Fibroblast of pulmonary artery (primary cell): ENCODE results near the gene AGFG1.

Source experiments
- DNase-seq: peaks from one replicate; pipeline ENCODE4 v3.0.0-alpha.2; 2010; ENCODE audit warnings: low read depth
- H3K4me3 ChIP-seq: replicated peaks from 2 replicates; pipeline ENCODE4 v1.5.1; 2011; ENCODE audit warnings: low read depth, mild to moderate bottlenecking, control low read depth, low read length, moderate library complexity
- TF ChIP-seq, protein P1 (sequence below): IDR thresholded peaks from 2 replicates; pipeline ENCODE4 v1.5.1; 2011; ENCODE audit warnings: mild to moderate bottlenecking, control low read depth, low read length, inconsistent platforms; ENCODE audit errors: missing control alignments

AGFG1 gene

DNA sequence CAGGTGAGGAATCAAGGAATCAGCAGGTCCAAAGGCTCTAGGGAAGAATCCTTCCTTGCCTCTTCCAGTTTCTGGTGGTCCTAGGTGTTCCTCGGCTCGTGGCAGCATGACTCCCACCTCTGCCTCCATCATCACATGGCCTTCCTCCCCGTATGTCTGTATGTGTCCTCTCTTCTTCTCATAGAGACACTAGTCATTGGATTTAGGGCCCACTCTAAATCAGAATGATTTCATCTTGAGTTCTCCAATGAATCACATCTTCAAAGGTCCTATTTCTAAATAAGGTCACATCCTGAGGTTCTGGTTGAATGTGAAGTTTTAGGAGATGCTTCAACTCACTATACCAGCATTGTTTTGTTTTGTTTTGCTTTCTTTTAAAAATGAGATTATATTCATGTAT is 11.1 kb upstream of the AGFG1 start:
- DNase-seq: no peak
- H3K4me3 ChIP-seq: no peak overlapping the region
- TF ChIP-seq, protein P1, sequence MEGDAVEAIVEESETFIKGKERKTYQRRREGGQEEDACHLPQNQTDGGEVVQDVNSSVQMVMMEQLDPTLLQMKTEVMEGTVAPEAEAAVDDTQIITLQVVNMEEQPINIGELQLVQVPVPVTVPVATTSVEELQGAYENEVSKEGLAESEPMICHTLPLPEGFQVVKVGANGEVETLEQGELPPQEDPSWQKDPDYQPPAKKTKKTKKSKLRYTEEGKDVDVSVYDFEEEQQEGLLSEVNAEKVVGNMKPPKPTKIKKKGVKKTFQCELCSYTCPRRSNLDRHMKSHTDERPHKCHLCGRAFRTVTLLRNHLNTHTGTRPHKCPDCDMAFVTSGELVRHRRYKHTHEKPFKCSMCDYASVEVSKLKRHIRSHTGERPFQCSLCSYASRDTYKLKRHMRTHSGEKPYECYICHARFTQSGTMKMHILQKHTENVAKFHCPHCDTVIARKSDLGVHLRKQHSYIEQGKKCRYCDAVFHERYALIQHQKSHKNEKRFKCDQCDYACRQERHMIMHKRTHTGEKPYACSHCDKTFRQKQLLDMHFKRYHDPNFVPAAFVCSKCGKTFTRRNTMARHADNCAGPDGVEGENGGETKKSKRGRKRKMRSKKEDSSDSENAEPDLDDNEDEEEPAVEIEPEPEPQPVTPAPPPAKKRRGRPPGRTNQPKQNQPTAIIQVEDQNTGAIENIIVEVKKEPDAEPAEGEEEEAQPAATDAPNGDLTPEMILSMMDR: no peak

DNA sequence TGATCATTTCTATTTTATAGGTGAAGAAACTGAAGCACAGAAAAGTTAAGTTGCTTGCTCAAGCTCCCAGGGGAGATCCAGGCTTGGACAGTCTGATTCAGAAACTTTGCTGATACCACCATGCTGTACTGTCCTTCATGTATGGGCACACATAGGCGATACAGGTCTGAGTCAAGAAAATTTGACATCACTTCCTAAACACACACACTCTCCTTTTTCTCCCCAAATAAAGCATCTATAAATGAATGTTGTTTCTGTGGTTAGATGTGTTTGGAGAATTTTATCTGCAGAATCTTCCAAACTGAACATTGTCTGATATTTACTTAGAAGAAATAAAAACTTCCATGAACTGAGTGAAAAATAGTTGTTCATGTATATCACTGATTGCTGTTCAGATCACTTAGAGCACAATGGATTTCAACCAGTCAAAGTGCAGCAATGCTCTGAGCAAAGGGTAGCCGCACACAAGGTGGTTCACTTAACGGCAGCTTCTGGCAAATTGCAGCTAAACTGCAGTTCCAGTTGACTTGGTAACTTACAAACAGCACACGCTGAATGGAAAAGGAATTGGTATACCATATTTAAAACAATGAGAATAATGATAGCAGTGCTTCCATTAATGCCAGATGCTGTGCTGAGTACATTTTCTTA is 10.0 kb upstream of the AGFG1 start:
- DNase-seq: no peak
- no peak overlapping the region for H3K4me3 ChIP-seq
- TF ChIP-seq, protein P1: no peak

DNA sequence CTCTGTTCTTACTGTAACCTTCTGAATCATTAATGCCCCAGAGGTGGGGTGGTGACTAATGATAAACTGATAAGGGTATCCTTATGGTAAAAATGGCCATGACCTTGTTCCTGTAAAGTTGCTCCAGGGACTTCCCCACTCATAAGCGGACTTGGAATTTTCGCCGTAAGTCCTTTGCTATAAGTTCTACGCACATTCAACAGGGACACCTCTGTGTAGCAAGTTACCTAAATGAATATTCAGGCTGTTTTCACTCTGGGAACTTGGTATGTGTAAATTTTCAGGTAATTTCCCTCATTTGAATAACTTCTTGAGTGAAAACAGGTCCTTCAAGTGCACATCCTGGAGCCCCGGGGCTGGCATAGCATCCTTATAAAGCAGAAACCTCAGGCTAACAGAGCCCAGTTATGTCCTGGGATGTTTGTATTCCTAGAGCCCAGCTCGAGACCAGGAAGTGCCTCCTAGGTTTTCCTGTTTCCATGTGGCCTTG is 9.4 kb upstream of the AGFG1 start:
- no peak for DNase-seq
- H3K4me3 ChIP-seq: no peak overlapping the region
- TF ChIP-seq, protein P1: no peak

DNA sequence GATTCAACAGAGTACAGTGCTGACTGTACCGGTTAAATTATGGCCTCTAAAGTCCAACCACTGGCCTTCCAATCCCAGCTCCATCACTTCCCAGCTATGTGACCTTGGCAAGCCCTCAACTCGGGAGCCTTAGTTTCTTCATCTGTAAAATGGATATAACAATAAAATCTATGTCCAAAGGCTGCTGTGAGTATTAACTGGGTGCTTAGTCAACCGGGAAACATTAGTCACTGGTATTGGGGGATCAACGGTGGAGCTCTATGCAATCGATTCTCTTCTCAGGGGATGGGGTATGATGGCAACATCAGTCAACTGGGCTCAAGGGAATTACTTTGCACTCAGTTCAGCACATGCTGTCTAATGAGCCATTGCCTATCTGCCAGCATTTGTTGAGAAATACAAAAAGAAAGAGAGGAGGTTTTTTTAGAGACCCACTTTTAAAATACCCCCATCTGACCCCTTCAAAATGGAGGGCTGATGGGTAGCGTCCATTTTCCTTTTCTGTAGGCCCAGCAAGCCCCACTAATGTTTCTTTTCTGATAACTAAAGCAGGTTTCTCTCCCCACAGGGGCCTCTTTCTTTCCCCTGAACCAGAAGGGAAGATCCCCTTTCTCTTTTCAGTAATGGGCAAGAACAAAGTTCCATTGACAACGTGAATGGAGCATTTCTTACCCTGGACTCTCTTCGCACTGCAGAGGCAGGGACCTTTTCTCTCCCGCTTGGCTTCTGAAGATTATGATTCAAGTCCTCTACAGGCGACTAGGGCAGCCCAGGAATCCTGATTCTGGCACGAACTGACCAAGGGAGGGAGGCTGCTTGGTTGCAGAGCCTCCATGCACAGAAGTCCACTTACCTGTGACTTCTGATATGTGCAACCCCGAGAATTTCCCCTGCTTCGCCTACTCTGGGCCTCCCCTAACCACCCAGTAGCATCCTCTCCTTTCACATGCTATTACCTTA is 8.7 kb upstream of the AGFG1 start:
- TF ChIP-seq, protein P1: no peak
- no peak overlapping the region for H3K4me3 ChIP-seq
- DNase-seq: no peak

DNA sequence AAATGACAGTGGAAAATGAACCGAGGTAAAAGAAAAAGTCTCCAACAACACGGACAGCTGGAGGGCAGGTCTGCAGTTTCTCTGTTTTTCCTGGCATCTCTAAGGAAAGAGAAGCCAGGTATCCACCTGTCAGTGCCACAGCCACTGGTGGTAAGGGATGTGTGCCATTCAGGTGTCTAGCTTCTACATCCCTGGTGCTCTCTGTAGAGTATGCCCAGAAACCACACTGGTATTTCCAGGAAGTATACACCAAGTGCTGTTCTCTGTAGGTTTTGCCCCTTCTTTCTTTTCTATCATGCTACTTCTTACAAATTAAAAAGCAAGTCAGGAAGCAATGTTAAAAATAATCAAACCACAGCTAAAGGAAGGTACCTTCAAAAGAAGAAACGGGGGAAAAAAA is 7.6 kb upstream of the AGFG1 start:
- DNase-seq: no peak
- H3K4me3 ChIP-seq: no peak overlapping the region
- TF ChIP-seq, protein P1: no peak

DNA sequence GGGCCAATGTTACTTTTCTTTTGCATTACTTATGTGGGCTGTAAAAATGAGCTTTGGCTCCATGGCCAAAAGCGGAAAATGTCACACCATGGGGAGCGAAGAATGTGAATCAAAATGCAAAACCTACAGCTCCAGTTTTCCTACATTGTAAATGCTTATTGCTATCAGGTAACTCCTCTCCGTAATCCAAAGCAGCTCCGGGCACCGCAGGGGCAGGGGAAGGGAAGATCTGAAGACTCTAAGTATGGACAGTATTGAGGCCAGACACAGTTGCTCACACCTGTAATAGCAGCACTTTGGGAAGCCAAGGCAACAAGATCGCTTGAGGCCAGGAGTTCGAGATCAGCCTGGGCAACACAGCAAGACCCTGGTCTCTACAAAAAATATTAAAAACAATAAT is 7.1 kb upstream of the AGFG1 start:
- H3K4me3 ChIP-seq: no peak overlapping the region
- DNase-seq: no peak
- TF ChIP-seq, protein P1: no peak
